ENCODE data around the gene NDUFS7. TPM values are rescaled to one million over a fixed set of nuclear protein-coding genes. Genes with fewer than 3 reads are reported as not detected.

NDUFS7 gene
- total RNA-seq, 1 donor from 2014 or later = 84.3 TPM

DNA sequence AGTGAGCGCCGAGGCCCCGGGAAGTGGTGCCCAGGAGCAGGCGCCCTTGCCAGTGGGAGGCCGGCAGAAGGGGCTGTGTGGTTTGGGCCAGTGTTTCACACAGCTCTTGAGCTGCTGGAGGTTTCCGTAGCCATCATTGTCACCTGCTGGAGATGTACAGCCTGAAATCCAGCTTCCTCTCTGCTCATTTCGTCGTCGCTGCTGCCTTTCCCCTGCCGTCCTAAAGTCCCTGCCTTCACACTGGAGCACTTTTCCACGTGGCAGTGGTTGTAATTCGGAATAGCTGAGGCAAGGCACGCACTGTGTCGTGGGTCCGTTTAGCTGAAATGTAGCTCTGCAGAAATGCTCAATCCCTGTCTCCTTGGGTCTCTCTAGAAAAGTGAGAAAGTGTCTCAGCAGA, 36.9 kb downstream of the NDUFS7 start:
- H3K9me3 Mint-ChIP-seq = no peaks in the 10 kb centered on the region
- no peak for DNase-seq
- no peaks in the 10 kb centered on the region for H3K27me3 Mint-ChIP-seq
- ATAC-seq (ENCODE audit: low read depth) = no peak
- peaks cover 10% of the 10 kb centered on the region for H3K4me1 Mint-ChIP-seq
- intact Hi-C loops (cut with micrococcal nuclease) = no loop called here
- TF ChIP-seq, protein P1, sequence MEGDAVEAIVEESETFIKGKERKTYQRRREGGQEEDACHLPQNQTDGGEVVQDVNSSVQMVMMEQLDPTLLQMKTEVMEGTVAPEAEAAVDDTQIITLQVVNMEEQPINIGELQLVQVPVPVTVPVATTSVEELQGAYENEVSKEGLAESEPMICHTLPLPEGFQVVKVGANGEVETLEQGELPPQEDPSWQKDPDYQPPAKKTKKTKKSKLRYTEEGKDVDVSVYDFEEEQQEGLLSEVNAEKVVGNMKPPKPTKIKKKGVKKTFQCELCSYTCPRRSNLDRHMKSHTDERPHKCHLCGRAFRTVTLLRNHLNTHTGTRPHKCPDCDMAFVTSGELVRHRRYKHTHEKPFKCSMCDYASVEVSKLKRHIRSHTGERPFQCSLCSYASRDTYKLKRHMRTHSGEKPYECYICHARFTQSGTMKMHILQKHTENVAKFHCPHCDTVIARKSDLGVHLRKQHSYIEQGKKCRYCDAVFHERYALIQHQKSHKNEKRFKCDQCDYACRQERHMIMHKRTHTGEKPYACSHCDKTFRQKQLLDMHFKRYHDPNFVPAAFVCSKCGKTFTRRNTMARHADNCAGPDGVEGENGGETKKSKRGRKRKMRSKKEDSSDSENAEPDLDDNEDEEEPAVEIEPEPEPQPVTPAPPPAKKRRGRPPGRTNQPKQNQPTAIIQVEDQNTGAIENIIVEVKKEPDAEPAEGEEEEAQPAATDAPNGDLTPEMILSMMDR (IDR thresholded peaks at IDR 0.05) = no peak
- H3K27ac Mint-ChIP-seq = no peak overlapping the region
- CTCF ChIA-PET = no interaction called here
- POLR2A ChIA-PET = no interaction called here
- H3K36me3 Mint-ChIP-seq (ENCODE audit: low read depth) = peaks cover 75% of the 10 kb centered on the region
- H3K4me3 Mint-ChIP-seq = no peak overlapping the region

DNA sequence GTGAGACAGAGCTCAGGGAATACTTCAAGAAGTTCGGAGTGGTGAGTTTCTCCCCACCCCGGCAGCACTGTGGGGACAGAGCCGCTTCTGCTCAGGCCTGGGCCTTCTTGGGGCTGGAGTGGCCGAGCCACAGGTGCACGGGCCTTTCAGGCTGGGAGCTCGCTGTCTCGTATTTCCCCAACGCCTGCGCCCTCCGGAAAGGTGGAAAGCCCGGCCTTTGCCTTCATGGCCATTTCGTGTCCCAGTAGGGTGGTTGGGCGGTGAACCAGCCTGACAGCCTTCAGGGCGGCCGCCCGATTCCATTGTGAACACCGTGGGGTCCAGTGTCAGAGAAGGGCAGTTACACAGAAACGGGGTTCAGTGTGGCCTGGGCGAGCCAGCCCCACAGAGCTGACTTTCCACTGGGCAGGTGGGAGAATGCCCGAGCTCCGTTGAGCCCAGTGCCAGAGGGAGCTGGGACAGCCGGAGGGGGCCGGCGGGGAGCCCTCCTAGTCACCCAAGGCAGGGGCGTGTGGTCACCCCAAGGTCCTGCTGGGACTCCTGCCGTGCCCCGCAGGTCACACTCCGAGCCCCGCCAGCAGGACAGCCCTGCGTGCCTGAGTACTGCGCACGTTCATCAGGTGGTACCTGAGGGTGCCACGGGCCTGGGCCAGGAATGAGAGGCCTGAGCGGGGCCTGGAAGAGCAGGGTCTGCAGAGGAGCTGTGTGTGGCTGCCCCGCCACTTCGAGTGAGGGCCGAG, 37.7 kb downstream of the NDUFS7 start:
- Mint-ChIP-seq H3K36me3 (ENCODE audit: low read depth) (peaks cover 77% of the 10 kb centered on the region), H3K4me1 (peaks cover 5% of the 10 kb centered on the region), H3K27me3 (no peaks in the 10 kb centered on the region), H3K9me3 (no peaks in the 10 kb centered on the region), H3K27ac (no peak overlapping the region), H3K4me3 (no peak overlapping the region)
- DNase-seq = no peak
- TF ChIP-seq, protein P1 (IDR thresholded peaks at IDR 0.05) = no peak
- ChIA-PET CTCF (no interaction called here), POLR2A (no interaction called here)
- no peak for ATAC-seq (ENCODE audit: low read depth)
- intact Hi-C loops (cut with micrococcal nuclease) = no loop called here

DNA sequence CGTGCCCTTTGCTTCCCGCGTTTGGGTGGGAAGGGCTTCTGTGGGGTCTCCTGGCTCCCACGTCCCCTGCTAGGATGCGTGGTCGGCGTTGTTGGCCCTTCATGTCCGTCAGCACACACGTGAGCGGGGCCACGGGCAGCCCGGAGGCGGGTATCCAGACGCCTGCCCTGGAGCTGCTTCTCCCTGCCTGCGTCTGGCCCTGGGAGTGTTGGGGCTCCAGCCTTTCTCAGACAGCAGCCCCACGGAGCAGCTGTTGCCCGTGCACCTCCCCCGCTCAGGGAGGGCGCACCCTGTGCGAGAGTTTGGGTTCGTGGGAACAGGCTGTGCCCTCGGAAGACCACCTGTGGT, 38.2 kb downstream of the NDUFS7 start:
- intact Hi-C loops (cut with micrococcal nuclease) = no loop called here
- Mint-ChIP-seq H3K27me3 (no peaks in the 10 kb centered on the region), H3K9me3 (no peaks in the 10 kb centered on the region), H3K4me1 (peaks cover 3% of the 10 kb centered on the region), H3K36me3 (ENCODE audit: low read depth) (peaks cover 77% of the 10 kb centered on the region), H3K27ac (no peak overlapping the region), H3K4me3 (no peak overlapping the region)
- ChIA-PET CTCF (no interaction called here), POLR2A (no interaction called here)
- TF ChIP-seq, protein P1 (IDR thresholded peaks at IDR 0.05) = no peak
- ATAC-seq (ENCODE audit: low read depth) (no peak), DNase-seq (no peak)

DNA sequence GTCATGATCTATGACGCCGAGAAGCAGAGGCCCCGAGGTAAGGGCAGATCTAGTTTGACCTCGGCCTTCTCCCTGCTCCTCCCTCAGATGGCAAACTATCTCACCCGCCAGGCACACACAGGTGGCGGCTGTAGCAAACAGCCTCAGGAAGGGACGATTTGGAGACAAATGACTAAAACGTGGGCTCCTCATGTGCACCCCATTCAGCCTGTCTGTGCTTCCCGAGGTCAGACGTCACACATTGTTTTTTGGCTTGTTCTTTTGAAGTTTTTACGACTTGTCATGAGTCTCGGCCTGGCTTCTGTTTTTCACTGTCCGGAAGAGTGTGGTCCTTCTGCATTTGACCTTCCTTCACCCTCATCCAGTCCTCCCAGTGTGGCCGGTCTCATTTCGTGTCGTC, 38.7 kb downstream of the NDUFS7 start:
- no peak overlapping the region for H3K4me3 Mint-ChIP-seq
- CTCF ChIA-PET = no interaction called here
- no peaks in the 10 kb centered on the region for H3K9me3 Mint-ChIP-seq
- no peaks in the 10 kb centered on the region for H3K27me3 Mint-ChIP-seq
- POLR2A ChIA-PET = no interaction called here
- H3K27ac Mint-ChIP-seq = no peak overlapping the region
- H3K36me3 Mint-ChIP-seq (ENCODE audit: low read depth) = peaks cover 79% of the 10 kb centered on the region
- DNase-seq (no peak), ATAC-seq (ENCODE audit: low read depth) (no peak)
- H3K4me1 Mint-ChIP-seq = peaks cover 3% of the 10 kb centered on the region
- TF ChIP-seq, protein P1 (IDR thresholded peaks at IDR 0.05) = no peak
- intact Hi-C loops (cut with micrococcal nuclease) = no loop called here

DNA sequence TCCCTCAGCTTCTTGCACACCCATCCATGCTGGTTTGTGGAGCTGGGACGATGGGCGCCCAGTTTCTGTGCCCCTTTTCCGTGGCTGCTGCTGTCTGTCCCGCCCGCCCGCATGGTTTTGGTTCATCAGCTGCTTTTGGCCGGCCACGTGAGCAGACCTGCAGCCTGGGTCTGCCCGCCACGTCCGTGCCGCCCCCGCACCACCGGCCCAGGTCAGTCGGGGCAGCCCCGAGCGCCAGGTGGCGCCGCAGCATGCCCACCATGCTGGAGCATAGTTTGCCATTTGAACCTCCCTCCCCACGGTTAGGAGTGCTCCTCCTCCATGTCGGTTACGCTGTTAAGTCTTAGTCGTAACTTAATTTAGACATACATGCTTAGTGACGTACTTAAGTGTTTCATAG, 39.2 kb downstream of the NDUFS7 start:
- no peak for ATAC-seq (ENCODE audit: low read depth)
- no peak for DNase-seq
- Mint-ChIP-seq H3K9me3 (no peaks in the 10 kb centered on the region), H3K4me3 (no peak overlapping the region), H3K36me3 (ENCODE audit: low read depth) (peaks cover 78% of the 10 kb centered on the region), H3K27me3 (no peaks in the 10 kb centered on the region), H3K4me1 (peaks cover 3% of the 10 kb centered on the region), H3K27ac (no peak overlapping the region)
- intact Hi-C loops (cut with micrococcal nuclease) = no loop called here
- CTCF ChIA-PET = no interaction called here
- TF ChIP-seq, protein P1 (IDR thresholded peaks at IDR 0.05) = no peak
- POLR2A ChIA-PET = no interaction called here
